IgD-negative memory B cell (primary cell): ENCODE results near the gene TRPV4. TPM values are rescaled to one million over a fixed set of nuclear protein-coding genes. Genes with fewer than 3 reads are reported as not detected.

Experiments
- H3K27ac Mint-ChIP-seq, 3 donors: one replicate each; pipeline ENCODE4 v1.8.0; 2020 to 2022; ENCODE audit warnings: mild to moderate bottlenecking in 3 of 3, mixed read lengths in 3 of 3, moderate library complexity in 1 of 3
- H3K27me3 Mint-ChIP-seq: one replicate; pipeline ENCODE4 v1.8.0; 2021; ENCODE audit warnings: mixed read lengths
- H3K36me3 Mint-ChIP-seq: one replicate; pipeline ENCODE4 v1.8.0; 2020; ENCODE audit warnings: mild to moderate bottlenecking, mixed read lengths
- H3K4me1 Mint-ChIP-seq, 3 donors: one replicate each; pipeline ENCODE4 v1.8.0; 2020 to 2022; ENCODE audit warnings: mixed read lengths in 3 of 3, mild to moderate bottlenecking in 1 of 3
- H3K4me3 Mint-ChIP-seq, 4 donors: one replicate each; pipeline ENCODE4 v1.8.0; 2020 to 2022; ENCODE audit warnings: mild to moderate bottlenecking in 4 of 4, mixed read lengths in 4 of 4, moderate library complexity in 3 of 4
- H3K9me3 Mint-ChIP-seq, 3 donors: one replicate each; pipeline ENCODE4 v1.8.0; 2020 to 2021; ENCODE audit warnings: mixed read lengths in 3 of 3, mild to moderate bottlenecking in 1 of 3
- polyA plus RNA-seq: library from polyadenylated mRNA; unstranded; fragments of 300-500 nt; fragmentation: Illumina TruSeq; gene quantifications from one replicate; pipeline ENCODE4 v1.2.3, GENCODE V29; 2021

Gene TRPV4
- polyA plus RNA-seq, 1 donor from 2014 or later, result not detected

DNA sequence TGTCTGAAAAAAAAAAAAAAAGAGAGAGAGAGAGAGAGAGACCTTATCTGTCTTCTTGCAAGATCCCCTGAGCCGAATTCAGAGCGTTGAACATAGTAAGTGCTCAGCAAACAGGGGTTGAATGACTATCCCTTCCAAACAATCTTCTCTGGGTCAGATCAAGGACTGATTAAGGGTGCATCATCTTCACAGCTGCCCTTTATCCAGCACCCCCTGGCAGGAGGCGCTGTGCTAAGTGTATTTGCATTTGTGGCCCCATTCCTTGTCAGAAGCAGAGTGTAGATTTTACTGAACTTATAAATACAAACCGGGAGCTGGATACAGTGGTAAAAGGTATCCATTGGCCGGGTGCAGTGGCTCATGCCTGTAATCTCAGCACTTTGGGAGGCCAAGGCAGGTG lies 8.8 kb upstream of the TRPV4 start:
- peaks cover 0 to 5% (median 5%) of the 10 kb centered on the region in 3 donors for H3K4me1 Mint-ChIP-seq
- no peaks in the 10 kb centered on the region for H3K9me3 Mint-ChIP-seq
- H3K36me3 Mint-ChIP-seq, result peaks cover 1% of the 10 kb centered on the region
- peaks cover 2% of the 10 kb centered on the region for H3K27me3 Mint-ChIP-seq
- H3K27ac Mint-ChIP-seq, result no peak overlapping the region
- no peak overlapping the region for H3K4me3 Mint-ChIP-seq

DNA sequence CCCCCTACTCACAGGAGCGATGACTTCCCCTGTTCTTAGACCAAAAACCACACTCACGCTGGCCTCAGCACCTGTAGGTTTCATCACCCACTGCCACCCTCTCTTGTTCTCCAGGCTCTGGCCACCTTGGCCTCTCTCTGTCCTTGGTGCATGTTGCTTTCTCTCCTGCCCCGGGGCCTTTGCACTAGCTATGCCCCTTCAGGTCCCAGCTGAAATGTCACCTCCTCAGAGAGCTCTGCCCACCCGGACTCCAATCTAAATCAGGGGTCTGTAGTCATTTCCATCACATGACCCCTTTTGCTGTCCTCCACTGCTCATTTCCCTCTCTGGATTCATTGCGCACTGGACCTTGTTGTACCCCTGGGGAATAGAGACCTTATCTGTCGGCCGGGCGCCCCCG lies 8.2 kb upstream of the TRPV4 start:
- H3K36me3 Mint-ChIP-seq, result peaks cover 1% of the 10 kb centered on the region
- H3K4me1 Mint-ChIP-seq, result peaks cover 0 to 5% (median 5%) of the 10 kb centered on the region in 3 donors
- no peak overlapping the region for H3K27ac Mint-ChIP-seq

GRCh38 chr12:109840305-109841074 lies 7.3 kb upstream of the TRPV4 start:
- peaks cover 0 to 5% (median 3%) of the 10 kb centered on the region in 3 donors for H3K4me1 Mint-ChIP-seq
- peaks cover 2% of the 10 kb centered on the region for H3K27me3 Mint-ChIP-seq
- no peak overlapping the region for H3K27ac Mint-ChIP-seq
- peaks cover 1% of the 10 kb centered on the region for H3K36me3 Mint-ChIP-seq
- H3K4me3 Mint-ChIP-seq, result no peak overlapping the region
- H3K9me3 Mint-ChIP-seq, result no peaks in the 10 kb centered on the region

More for the DNA sequence above, 8.2 kb upstream of the TRPV4 start:
- H3K9me3 Mint-ChIP-seq, result no peaks in the 10 kb centered on the region
- no peak overlapping the region for H3K4me3 Mint-ChIP-seq
- H3K27me3 Mint-ChIP-seq, result peaks cover 2% of the 10 kb centered on the region

DNA sequence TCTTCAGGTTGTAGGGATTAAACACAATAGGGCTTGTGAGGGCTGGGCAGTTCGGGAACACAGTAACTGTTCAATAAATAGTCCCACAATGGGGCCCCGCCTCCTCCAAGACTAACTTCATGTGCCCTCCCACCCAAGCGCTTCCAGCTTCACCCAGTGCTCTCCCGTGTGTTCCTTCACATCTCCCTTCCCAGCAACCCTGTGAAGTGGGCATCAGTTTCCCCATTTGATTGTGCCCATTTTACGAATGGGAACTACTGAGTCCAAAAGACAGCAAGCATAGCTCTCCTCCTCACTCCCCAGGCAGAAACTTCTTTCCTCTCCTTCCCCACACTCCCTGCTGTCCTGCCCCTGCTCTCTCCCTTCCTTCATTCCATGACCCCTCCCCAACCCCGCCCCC lies 6.2 kb upstream of the TRPV4 start:
- Mint-ChIP-seq H3K27ac (no peak overlapping the region), H3K27me3 (peaks cover 6% of the 10 kb centered on the region), H3K4me3 (no peak overlapping the region), H3K36me3 (peaks cover 1% of the 10 kb centered on the region), H3K4me1 (peaks cover 0 to 5% (median 0%) of the 10 kb centered on the region in 3 donors), H3K9me3 (no peaks in the 10 kb centered on the region)

DNA sequence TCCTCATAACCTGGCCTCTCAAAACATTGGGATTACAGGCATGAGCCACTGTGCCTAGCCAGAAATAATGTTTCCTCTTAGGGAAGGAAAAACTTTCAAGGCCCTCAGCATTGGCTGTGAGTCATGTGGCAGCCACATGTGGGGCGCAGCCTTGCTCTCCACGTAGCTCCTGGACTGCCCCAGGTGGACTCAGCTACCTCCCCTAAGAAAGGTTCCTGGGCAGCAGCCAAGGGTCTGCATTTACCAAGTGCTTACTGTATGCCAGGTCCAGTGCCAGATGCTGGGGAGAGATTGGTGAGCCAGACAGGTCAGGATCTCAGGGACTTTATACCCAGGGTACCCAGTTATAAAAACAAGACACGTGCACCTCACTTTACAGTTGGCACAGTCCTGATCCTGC lies 3.7 kb upstream of the TRPV4 start:
- no peaks in the 10 kb centered on the region for H3K9me3 Mint-ChIP-seq
- no peak overlapping the region for H3K27ac Mint-ChIP-seq
- H3K4me3 Mint-ChIP-seq, result no peak overlapping the region
- peaks cover 13% of the 10 kb centered on the region for H3K27me3 Mint-ChIP-seq
- peaks cover 1% of the 10 kb centered on the region for H3K36me3 Mint-ChIP-seq
- peaks cover 0 to 3% (median 0%) of the 10 kb centered on the region in 3 donors for H3K4me1 Mint-ChIP-seq

DNA sequence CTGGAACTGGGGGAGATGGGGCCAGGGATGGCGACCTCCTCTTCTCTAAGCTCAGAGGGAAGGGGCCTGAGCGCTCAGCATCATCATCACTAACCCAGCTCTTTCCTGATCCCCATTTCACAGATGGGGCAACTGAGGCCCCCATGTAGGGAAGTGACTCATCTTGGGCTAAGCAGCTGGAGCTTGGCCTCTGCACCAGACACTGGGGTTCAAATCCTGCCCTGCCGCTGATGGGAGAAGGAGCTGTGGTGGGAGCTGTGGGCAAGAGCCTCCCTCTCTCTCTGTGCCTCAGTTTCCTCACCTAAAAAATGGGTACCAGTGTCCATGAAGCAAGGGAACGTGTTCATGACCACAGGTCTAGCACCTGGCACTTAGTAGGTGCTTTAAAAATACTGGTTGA lies 2.6 kb upstream of the TRPV4 start:
- Mint-ChIP-seq H3K27me3 (peaks cover 22% of the 10 kb centered on the region), H3K36me3 (peaks cover 4% of the 10 kb centered on the region), H3K27ac (no peak overlapping the region), H3K4me1 (peaks cover 0 to 3% (median 2%) of the 10 kb centered on the region in 3 donors), H3K9me3 (no peaks in the 10 kb centered on the region), H3K4me3 (no peak overlapping the region)

DNA sequence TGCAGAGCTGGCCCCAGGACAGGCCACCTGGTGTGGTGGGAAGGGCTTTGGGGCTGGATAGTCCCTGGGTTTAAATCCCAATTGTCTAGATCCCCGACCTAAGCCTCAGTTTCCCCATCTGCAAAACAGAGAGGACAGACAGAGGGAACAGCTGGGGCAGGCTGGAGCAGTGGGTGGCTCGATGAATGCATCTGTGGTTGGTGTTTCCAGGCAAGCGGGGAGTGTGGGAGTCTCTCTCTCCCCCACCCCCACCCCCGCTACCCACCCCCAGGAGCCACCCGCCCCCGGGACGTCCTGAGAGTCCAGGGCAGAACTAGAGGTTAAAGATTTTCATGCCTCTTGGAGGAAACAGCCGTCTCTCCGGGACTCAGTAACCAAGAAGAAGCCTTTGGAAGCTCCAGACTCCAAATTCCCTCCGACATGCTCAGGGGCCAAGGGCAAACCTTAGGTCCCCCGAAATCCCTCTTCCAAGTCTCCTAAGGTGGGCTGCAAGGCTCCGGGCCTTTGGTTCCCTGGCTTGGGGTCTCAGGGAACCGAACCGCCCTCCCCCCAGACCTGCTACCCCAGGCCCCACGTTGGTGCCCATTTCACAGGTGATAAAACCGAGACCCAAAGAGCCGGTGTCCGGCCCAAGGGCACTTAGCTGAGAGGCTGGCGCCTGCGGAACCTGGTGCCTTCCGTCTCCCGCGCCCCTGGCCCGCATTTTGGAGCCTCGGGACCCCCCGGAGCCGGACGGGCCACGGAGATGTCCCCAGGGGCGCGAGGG lies 474 bp downstream of the TRPV4 start:
- H3K27me3 Mint-ChIP-seq, result peaks cover 19% of the 10 kb centered on the region
- H3K4me3 Mint-ChIP-seq, result no peak overlapping the region
- H3K27ac Mint-ChIP-seq, result no peak overlapping the region
- peaks cover 0 to 3% (median 2%) of the 10 kb centered on the region in 3 donors for H3K4me1 Mint-ChIP-seq
- no peaks in the 10 kb centered on the region for H3K9me3 Mint-ChIP-seq
- H3K36me3 Mint-ChIP-seq, result peaks cover 3% of the 10 kb centered on the region

- peaks cover 19% of the 10 kb centered on the region for H3K27me3 Mint-ChIP-seq
- peaks cover 3% of the 10 kb centered on the region for H3K36me3 Mint-ChIP-seq
- no peak overlapping the region for H3K27ac Mint-ChIP-seq
- H3K4me3 Mint-ChIP-seq, result no peak overlapping the region
- H3K4me1 Mint-ChIP-seq, result peaks cover 0 to 5% (median 2%) of the 10 kb centered on the region in 3 donors
- no peaks in the 10 kb centered on the region for H3K9me3 Mint-ChIP-seq
Measured at GRCh38 chr12:109831929-109832328, 1.3 kb downstream of the TRPV4 start.

GRCh38 chr12:109831365-109831764 lies 1.8 kb downstream of the TRPV4 start:
- Mint-ChIP-seq H3K27me3 (peaks cover 19% of the 10 kb centered on the region), H3K4me3 (no peak overlapping the region), H3K36me3 (peaks cover 3% of the 10 kb centered on the region), H3K4me1 (peaks cover 0 to 5% (median 2%) of the 10 kb centered on the region in 3 donors), H3K9me3 (no peaks in the 10 kb centered on the region), H3K27ac (peak overlapping the region in 1 of 3 donors; percentile 33)

GRCh38 chr12:109830718-109831117 lies 2.5 kb downstream of the TRPV4 start:
- H3K4me3 Mint-ChIP-seq, result peak overlapping the region in 1 of 4 donors; percentile 19
- H3K4me1 Mint-ChIP-seq, result peaks cover 0 to 5% (median 2%) of the 10 kb centered on the region in 3 donors
- peak overlapping the region in 2 of 3 donors; percentile 0 to 33 for H3K27ac Mint-ChIP-seq
- peaks cover 19% of the 10 kb centered on the region for H3K27me3 Mint-ChIP-seq
- peaks cover 3% of the 10 kb centered on the region for H3K36me3 Mint-ChIP-seq
- no peaks in the 10 kb centered on the region for H3K9me3 Mint-ChIP-seq

- Mint-ChIP-seq H3K4me1 (peaks cover 0 to 5% (median 2%) of the 10 kb centered on the region in 3 donors), H3K36me3 (peaks cover 3% of the 10 kb centered on the region), H3K4me3 (no peak overlapping the region), H3K9me3 (no peaks in the 10 kb centered on the region), H3K27ac (no peak overlapping the region), H3K27me3 (peaks cover 19% of the 10 kb centered on the region)
Measured at GRCh38 chr12:109830267-109830666, 2.9 kb downstream of the TRPV4 start.

GRCh38 chr12:109829667-109830066 lies 3.5 kb downstream of the TRPV4 start:
- Mint-ChIP-seq H3K36me3 (peaks cover 3% of the 10 kb centered on the region), H3K4me1 (peaks cover 0 to 5% (median 2%) of the 10 kb centered on the region in 3 donors), H3K27me3 (peaks cover 16% of the 10 kb centered on the region), H3K9me3 (no peaks in the 10 kb centered on the region), H3K27ac (no peak overlapping the region), H3K4me3 (no peak overlapping the region)

DNA sequence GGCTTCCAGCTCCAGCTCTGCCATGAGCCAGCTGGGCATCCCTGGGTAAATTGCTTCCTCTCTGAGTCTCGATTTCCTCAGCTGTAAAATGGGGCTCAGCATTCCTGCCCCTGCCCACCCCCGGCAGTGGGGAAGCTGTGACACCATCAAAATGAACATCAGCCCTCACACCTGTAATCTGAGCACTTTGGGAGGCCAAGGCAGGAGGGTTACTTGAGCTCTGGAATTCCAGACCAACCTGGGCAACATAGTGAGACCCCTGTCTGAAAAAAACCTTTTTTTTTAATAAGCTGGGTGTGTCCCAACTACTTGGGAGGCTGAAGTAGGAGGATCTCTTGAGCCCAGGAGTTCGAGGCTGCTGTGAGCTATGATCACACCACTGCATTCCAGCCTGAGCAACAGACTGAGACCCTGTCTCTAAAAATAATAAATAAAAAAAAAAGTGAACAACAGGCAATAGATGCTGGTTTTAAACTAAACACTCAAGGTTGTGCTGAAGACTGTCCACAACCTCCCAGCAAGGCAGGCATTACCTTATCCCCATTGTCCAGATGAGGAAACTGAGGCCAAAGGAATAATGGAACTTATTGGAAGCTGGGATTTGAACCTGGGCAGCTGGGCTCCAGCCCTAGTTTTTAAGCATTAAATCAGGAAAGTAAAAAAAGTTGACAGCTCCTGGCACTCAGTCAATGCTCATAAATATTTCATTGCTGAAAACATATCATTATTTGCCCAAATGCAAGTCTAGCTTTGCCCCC lies 4.3 kb downstream of the TRPV4 start:
- Mint-ChIP-seq H3K4me3 (no peak overlapping the region), H3K27ac (no peak overlapping the region), H3K4me1 (peaks cover 0 to 5% (median 2%) of the 10 kb centered on the region in 3 donors), H3K27me3 (peaks cover 16% of the 10 kb centered on the region), H3K9me3 (no peaks in the 10 kb centered on the region), H3K36me3 (peaks cover 3% of the 10 kb centered on the region)

GRCh38 chr12:109827566-109828550 lies 5.3 kb downstream of the TRPV4 start:
- no peaks in the 10 kb centered on the region for H3K9me3 Mint-ChIP-seq
- H3K4me1 Mint-ChIP-seq, result peaks cover 0 to 2% (median 2%) of the 10 kb centered on the region in 3 donors
- no peak overlapping the region for H3K4me3 Mint-ChIP-seq
- peak overlapping the region in 2 of 3 donors; percentile 27 to 32 for H3K27ac Mint-ChIP-seq
- H3K27me3 Mint-ChIP-seq, result peaks cover 11% of the 10 kb centered on the region
- peaks cover 3% of the 10 kb centered on the region for H3K36me3 Mint-ChIP-seq
